Frontal cortex (tissue), 4 donors: ENCODE results near the gene SLC35F2. TPM values are rescaled to one million over a fixed set of nuclear protein-coding genes. Genes with fewer than 3 reads are reported as not detected.

Experiments
- DNase-seq, 2 donors: peaks; one replicate each; pipeline ENCODE4 v3.0.0; 2012; ENCODE audit warnings: low spot score in 2 of 2
- FAIRE-seq: peaks from 2 replicates; lab custom pipeline; 2012; peaks lifted over from hg19 to GRCh38; lab: Jason Lieb, UNC
- total RNA-seq: library from RNA; depleted of rRNA; stranded (reverse); fragments of >200 nt; gene quantifications from one replicate; pipeline ENCODE4 v1.2.3, GENCODE V29; 2014
- donor health status: control.
- donor health status: control.
- donor health status: control.

The SLC35F2 gene
- total RNA-seq, 1 donor from 2014 or later = 51.8 TPM

- FAIRE-seq = no peak
These were observed 108.3 kb downstream of the SLC35F2 start for GRCh38 chr11:107750313-107750712.

GRCh38 chr11:107747622-107748021 is 111.0 kb downstream of the SLC35F2 start:
- no peak for DNase-seq
- no peak for FAIRE-seq

More at GRCh38 chr11:107750313-107750712, 108.3 kb downstream of the SLC35F2 start:
- no peak for DNase-seq

DNA sequence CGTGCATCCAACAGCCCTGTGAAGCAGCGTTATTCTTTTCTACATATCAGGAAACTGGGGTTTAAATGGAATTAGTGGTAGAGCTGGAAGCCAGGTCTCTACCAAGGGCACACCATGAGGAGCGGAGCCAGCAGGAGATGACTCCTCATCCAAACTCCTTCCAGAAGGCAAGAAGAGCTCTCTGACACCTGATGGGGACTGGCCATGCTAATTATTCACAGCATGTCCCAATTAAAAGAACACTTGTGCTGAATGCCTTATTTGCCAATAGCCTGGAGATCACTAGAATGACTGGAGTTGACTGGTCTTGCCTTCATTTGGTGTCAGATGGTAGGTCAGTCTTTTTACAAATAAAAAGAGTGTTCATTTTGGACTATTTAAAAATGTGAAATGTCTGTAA is 113.9 kb downstream of the SLC35F2 start:
- DNase-seq = no peak
- FAIRE-seq = no peak

GRCh38 chr11:107743191-107743590 is 115.4 kb downstream of the SLC35F2 start:
- DNase-seq (no peak), FAIRE-seq (no peak)

DNA sequence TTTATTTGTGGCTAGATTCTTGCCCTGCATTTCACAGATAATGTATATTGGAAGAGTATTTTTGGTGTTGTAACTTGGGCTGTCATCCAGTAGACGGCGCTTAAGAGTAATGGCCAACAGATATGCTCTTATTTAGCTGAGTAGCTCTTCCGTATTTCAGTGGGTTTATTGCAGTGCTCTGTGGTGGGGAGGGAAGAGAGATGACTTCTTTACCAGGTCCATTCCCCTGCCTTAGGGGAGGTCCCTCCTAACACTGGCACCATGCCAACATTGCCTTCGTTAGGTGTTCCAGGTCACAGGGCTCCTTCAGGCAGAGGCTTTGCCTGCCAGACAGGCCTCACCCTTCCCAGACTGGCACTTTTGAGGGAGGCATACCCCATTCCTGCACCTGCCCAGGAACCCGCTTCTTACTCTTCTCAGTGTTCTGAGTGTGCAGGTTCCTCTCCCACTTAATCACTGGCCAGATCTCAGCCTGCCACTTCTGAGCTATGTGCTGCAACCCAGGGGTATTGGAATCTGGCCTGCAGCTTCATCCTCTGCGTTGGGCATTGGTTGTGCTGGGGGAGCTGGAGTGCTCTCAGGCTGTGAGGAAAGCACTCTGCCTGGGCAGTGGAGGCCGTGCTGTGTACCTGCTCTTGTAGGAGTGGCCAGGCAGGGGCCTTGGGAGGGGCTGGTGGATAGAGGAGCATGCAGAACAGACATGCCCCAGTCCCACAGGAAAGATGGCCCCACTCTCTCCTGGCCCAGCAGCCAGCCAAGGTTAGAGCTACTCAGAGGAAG is 117.4 kb downstream of the SLC35F2 start:
- FAIRE-seq (no peak), DNase-seq (no peak)

Other genes with a start within 250 kb of the SLC35F2 start
- 35.5 TPM for gene SLN, start 146.7 kb downstream of the SLC35F2 start, total RNA-seq
- 52.2 TPM for gene RAB39A, start 69.7 kb upstream of the SLC35F2 start, total RNA-seq
- 117 TPM for gene CUL5, start 150.1 kb upstream of the SLC35F2 start, total RNA-seq